LNCAP (cell line): ENCODE measurements around the gene SNX30.

Experiments
- CTCF ChIP-seq: fragments of 450-650 bp; IDR thresholded peaks from 2 replicates; pipeline ENCODE4 v1.5.1; 2017; ENCODE audit warnings: mild to moderate bottlenecking

SNX30 gene

GRCh38 chr9:112743216-112743836 is 7.2 kb upstream of the SNX30 start:
- no peak for TF ChIP-seq CTCF

- no peak for TF ChIP-seq CTCF
Observed at GRCh38 chr9:112744177-112744576, 6.4 kb upstream of the SNX30 start.

GRCh38 chr9:112747094-112747493 is 3.5 kb upstream of the SNX30 start:
- no peak for TF ChIP-seq CTCF

- TF ChIP-seq CTCF: no peak
Observed at GRCh38 chr9:112750764-112751055, 150 bp downstream of the SNX30 start.

GRCh38 chr9:112751056-112751795 is 666 bp downstream of the SNX30 start:
- TF ChIP-seq CTCF: no peak

GRCh38 chr9:112752334-112753125 is 2.0 kb downstream of the SNX30 start:
- no peak for TF ChIP-seq CTCF

- no peak for TF ChIP-seq CTCF
Observed at GRCh38 chr9:112753725-112754124, 3.2 kb downstream of the SNX30 start.
